Mesendoderm (in vitro differentiated cells): Measurements from ENCODE around the gene CORO6.
A peak's percentile ranks its signal among the peaks of the same experiment; 100 is the strongest.

Experiments used
- DNase-seq: peaks from one replicate; pipeline ENCODE4 v3.0.0; 2013
- H2AK5ac ChIP-seq: 2 replicates; pipeline ENCODE4 v1.6.1; 2013; ENCODE audit warnings: low read length, inconsistent platforms
- H2BK120ac ChIP-seq: 2 replicates; pipeline ENCODE4 v1.6.1; 2013; ENCODE audit warnings: low read depth, mild to moderate bottlenecking, low read length, moderate library complexity, mixed read lengths
- H2BK15ac ChIP-seq: replicated peaks from 2 replicates; pipeline ENCODE4 v1.6.1; 2013; ENCODE audit warnings: low read depth, mild to moderate bottlenecking, moderate library complexity
- H2BK5ac ChIP-seq: 2 replicates; pipeline ENCODE4 v1.6.1; 2013; ENCODE audit warnings: low read length, inconsistent platforms
- H3K18ac ChIP-seq: 2 replicates; pipeline ENCODE4 v1.6.1; 2013; ENCODE audit warnings: mild to moderate bottlenecking, low read length, mixed read lengths
- H3K23ac ChIP-seq: one replicate; pipeline ENCODE4 v1.6.1; 2013; ENCODE audit warnings: low read length
- H3K27ac ChIP-seq: 2 replicates; pipeline ENCODE4 v1.5.1; 2013; ENCODE audit warnings: low read depth, mild to moderate bottlenecking, inconsistent platforms, low read length, moderate library complexity
- H3K27me3 ChIP-seq: 2 replicates; pipeline ENCODE4 v1.6.1; 2013; ENCODE audit warnings: low read length, control low read depth, mild to moderate bottlenecking, inconsistent platforms; ENCODE audit not compliant: insufficient read depth, poor library complexity
- H3K36me3 ChIP-seq: 2 replicates; pipeline ENCODE4 v1.6.1; 2013; ENCODE audit warnings: low read length, inconsistent platforms; ENCODE audit not compliant: control insufficient read depth, insufficient read depth
- H3K4ac ChIP-seq: one replicate; pipeline ENCODE4 v1.6.1; 2013; ENCODE audit warnings: low read depth, mild to moderate bottlenecking, low read length, moderate library complexity
- H3K4me1 ChIP-seq: 2 replicates; pipeline ENCODE4 v1.6.1; 2013; ENCODE audit warnings: low read depth, low read length, inconsistent platforms; ENCODE audit not compliant: control insufficient read depth
- H3K4me2 ChIP-seq: 2 replicates; pipeline ENCODE4 v1.6.1; 2013; ENCODE audit warnings: low read length
- H3K4me3 ChIP-seq: 2 replicates; pipeline ENCODE4 v1.5.1; 2013; ENCODE audit warnings: mild to moderate bottlenecking, low read length
- H3K56ac ChIP-seq: one replicate; pipeline ENCODE4 v1.6.1; 2013; ENCODE audit warnings: low read length
- H3K79me1 ChIP-seq: 2 replicates; pipeline ENCODE4 v1.6.1; 2013; ENCODE audit warnings: low read length, inconsistent platforms
- H3K79me2 ChIP-seq: 2 replicates; pipeline ENCODE4 v1.6.1; 2013; ENCODE audit warnings: mild to moderate bottlenecking, low read length; ENCODE audit not compliant: control insufficient read depth, insufficient read depth
- H3K9ac ChIP-seq: 2 replicates; pipeline ENCODE4 v1.6.1; 2013; ENCODE audit warnings: low read length, inconsistent platforms
- H4K5ac ChIP-seq: one replicate; pipeline ENCODE4 v1.6.1; 2013; ENCODE audit warnings: low read length
- H4K8ac ChIP-seq: one replicate; pipeline ENCODE4 v1.6.1; 2013; ENCODE audit warnings: low read depth, mild to moderate bottlenecking, control low read depth, low read length, moderate library complexity
- WGBS: extraction: QIAGEN DNeasy Blood & Tissue Kit; methylation state at CpG from one replicate; pipeline ENCODE4 v1.1.7; 2013; ENCODE audit warnings: low lambda C conversion rate, missing lambda C conversion rate; ENCODE audit not compliant: insufficient coverage; ENCODE audit errors: extremely low coverage; 5-methylcytosine and 5-hydroxymethylcytosine counted together

Gene CORO6

DNA sequence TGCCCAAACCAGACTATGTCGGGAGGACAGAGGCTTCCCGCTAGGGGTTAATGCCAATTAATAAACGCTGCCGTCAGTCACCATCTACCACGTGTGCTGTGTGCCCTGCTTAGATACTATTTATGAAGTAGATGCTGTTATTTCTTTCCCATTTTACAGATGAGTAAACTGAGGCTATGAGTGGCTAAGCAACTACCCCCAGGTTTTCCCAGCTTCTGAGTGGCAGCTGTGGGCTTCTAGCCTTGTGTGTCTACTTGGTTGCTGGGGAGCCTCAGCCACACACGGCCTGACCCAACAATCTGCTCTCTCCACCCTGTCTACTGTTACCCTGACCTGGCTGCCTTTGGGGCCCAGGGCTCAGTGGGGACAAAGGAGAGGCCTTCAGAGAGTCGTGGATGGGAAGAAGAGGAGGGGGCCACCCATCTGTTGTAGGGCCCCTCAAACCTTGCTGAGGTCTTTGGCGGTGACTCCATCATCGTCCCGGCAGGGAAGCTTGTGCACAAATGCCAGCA lies 40.4 kb downstream of the CORO6 start:
- Histone ChIP-seq H3K18ac (no peak overlapping the region), H3K27me3 (no peaks in the 10 kb centered on the region), H3K4ac (no peak overlapping the region), H3K79me1 (peaks cover 15% of the 10 kb centered on the region), H2BK120ac (no peak overlapping the region), H3K4me3 (no peak overlapping the region), H3K4me2 (no peak overlapping the region), H3K79me2 (peaks cover 10% of the 10 kb centered on the region), H3K56ac (no peak overlapping the region), H3K4me1 (peaks cover 10% of the 10 kb centered on the region), H4K5ac (no peak overlapping the region), H2BK15ac (no peak overlapping the region), H2AK5ac (no peak overlapping the region), H2BK5ac (no peak overlapping the region), H3K23ac (no peak overlapping the region), H4K8ac (no peak overlapping the region), H3K27ac (no peak overlapping the region), H3K36me3 (no peaks in the 10 kb centered on the region), H3K9ac (no peak overlapping the region)
- no peak for DNase-seq
- no CpG with 5 or more reads among the region's 10 CpGs for WGBS

DNA sequence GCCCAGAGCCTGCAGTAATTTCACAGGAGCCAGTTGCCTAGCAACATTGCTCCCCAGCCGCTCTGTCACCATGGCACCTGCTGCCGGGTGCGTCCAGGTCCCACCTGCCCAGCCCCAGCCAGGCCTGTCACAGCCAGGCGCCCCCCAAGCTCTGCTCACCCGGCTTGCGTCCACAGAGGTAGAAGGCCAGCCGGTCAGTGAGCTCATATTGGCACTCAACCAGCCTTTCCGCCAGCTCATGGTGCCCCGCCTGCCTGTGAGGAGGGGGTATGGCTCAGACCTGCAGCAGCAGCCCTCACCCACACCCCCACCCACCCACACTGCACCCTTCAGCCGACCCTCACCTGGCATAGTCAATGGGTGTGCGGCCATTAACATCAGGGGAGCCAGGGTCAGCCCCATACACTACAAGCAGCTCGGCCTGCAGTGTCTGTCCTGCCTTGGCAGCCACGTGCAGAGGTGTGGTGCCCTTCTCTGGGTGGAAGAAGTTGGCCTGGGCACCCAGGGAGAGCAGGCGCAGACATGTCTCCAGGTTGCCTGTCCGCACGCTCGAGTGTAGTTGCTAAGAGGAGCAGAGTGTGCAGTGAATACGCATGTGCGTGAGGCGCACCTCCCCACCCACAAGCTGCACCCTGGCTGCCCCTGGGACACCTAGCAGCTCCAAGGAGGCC lies 41.0 kb downstream of the CORO6 start:
- no peak overlapping the region for H2BK120ac ChIP-seq
- no peak for DNase-seq
- H2BK5ac ChIP-seq = no peak overlapping the region
- no peak overlapping the region for H3K27ac ChIP-seq
- H3K36me3 ChIP-seq = no peaks in the 10 kb centered on the region
- H4K5ac ChIP-seq = no peak overlapping the region
- no peak overlapping the region for H2BK15ac ChIP-seq
- no peak overlapping the region for H2AK5ac ChIP-seq
- H3K4ac ChIP-seq = no peak overlapping the region
- peaks cover 12% of the 10 kb centered on the region for H3K79me1 ChIP-seq
- WGBS = no CpG with 5 or more reads among the region's 20 CpGs
- peaks cover 5% of the 10 kb centered on the region for H3K79me2 ChIP-seq
- H3K56ac ChIP-seq = no peak overlapping the region
- H3K4me3 ChIP-seq = no peak overlapping the region
- H3K27me3 ChIP-seq = no peaks in the 10 kb centered on the region
- no peak overlapping the region for H3K18ac ChIP-seq
- H3K4me1 ChIP-seq = peaks cover 10% of the 10 kb centered on the region
- no peak overlapping the region for H3K4me2 ChIP-seq
- H3K9ac ChIP-seq = no peak overlapping the region
- no peak overlapping the region for H3K23ac ChIP-seq
- no peak overlapping the region for H4K8ac ChIP-seq

- no peak overlapping the region for H3K56ac ChIP-seq
- no peak overlapping the region for H2AK5ac ChIP-seq
- no peak overlapping the region for H3K9ac ChIP-seq
- H3K4me3 ChIP-seq = no peak overlapping the region
- no CpG with 5 or more reads among the region's 15 CpGs for WGBS
- H2BK15ac ChIP-seq = no peak overlapping the region
- no peak overlapping the region for H3K4ac ChIP-seq
- no peak overlapping the region for H3K27ac ChIP-seq
- H4K5ac ChIP-seq = no peak overlapping the region
- H3K4me2 ChIP-seq = no peak overlapping the region
- H2BK120ac ChIP-seq = no peak overlapping the region
- H3K23ac ChIP-seq = no peak overlapping the region
- H3K27me3 ChIP-seq = no peaks in the 10 kb centered on the region
- peak; percentile 88 for DNase-seq
- H3K4me1 ChIP-seq = peaks cover 7% of the 10 kb centered on the region
- H3K79me2 ChIP-seq = no peaks in the 10 kb centered on the region
- H3K79me1 ChIP-seq = peaks cover 5% of the 10 kb centered on the region
- no peak overlapping the region for H2BK5ac ChIP-seq
- H3K36me3 ChIP-seq = peaks cover 3% of the 10 kb centered on the region
- no peak overlapping the region for H3K18ac ChIP-seq
- H4K8ac ChIP-seq = no peak overlapping the region
Measured at GRCh38 chr17:29579866-29580771, 42.6 kb downstream of the CORO6 start.

DNA sequence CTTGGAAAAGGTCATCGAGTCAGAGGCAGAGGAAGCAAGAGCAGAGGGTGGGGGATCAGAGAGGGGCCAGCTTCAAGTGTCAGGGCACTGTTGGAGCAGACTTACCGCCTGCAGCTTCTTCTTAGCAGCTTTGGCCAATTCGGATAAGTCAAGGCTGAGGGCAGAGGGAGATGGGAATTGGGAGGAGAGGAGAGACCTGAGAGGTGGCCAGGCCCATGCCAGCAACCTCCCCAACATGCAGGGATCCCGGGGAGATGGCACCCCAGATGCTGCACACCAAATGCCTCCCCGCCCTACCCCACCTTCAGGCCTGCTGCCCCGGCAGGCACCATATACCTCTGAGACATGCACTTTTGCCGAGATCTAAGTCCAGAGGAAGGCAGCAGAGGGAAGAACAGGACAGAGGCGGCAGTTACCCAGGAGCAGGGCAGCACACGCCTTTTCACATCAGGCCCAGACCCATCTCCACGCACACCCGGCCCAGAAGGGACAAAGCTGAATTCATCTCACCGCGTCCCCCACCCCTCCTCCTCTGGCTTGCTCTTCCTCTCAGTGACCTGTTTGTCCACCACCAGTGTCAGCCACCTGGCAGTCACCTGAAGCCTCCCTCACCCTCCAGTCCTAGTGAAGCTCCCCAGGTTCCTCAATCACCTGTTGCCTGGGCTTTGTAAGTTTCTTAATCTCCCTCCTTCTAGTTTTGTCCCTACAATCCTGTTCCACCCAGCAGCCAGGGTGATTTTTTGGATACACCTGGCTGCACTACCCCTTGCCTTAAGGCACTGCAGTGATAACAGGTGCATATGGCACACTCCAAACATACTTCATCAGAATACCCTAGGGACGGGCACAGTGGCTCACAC lies 43.9 kb downstream of the CORO6 start:
- H3K27me3 ChIP-seq = no peaks in the 10 kb centered on the region
- H3K4me2 ChIP-seq = no peak overlapping the region
- H3K4me3 ChIP-seq = no peak overlapping the region
- H3K18ac ChIP-seq = no peak overlapping the region
- no peak overlapping the region for H2BK120ac ChIP-seq
- no peaks in the 10 kb centered on the region for H3K4me1 ChIP-seq
- no peak overlapping the region for H4K8ac ChIP-seq
- H3K79me1 ChIP-seq = peaks cover 1% of the 10 kb centered on the region
- H2BK5ac ChIP-seq = no peak overlapping the region
- H3K27ac ChIP-seq = no peak overlapping the region
- no peak overlapping the region for H2BK15ac ChIP-seq
- H3K9ac ChIP-seq = no peak overlapping the region
- no peak overlapping the region for H3K56ac ChIP-seq
- no peak overlapping the region for H4K5ac ChIP-seq
- no peak overlapping the region for H3K4ac ChIP-seq
- no peak overlapping the region for H2AK5ac ChIP-seq
- H3K36me3 ChIP-seq = peaks cover 7% of the 10 kb centered on the region
- H3K79me2 ChIP-seq = no peaks in the 10 kb centered on the region
- DNase-seq = no peak
- no CpG with 5 or more reads among the region's 14 CpGs for WGBS
- H3K23ac ChIP-seq = no peak overlapping the region

GRCh38 chr17:29577385-29578211 lies 45.1 kb downstream of the CORO6 start:
- no peak overlapping the region for H3K4me2 ChIP-seq
- H3K4me3 ChIP-seq = no peak overlapping the region
- no peaks in the 10 kb centered on the region for H3K27me3 ChIP-seq
- H3K27ac ChIP-seq = no peak overlapping the region
- no peaks in the 10 kb centered on the region for H3K79me2 ChIP-seq
- no peak overlapping the region for H2BK120ac ChIP-seq
- H2BK5ac ChIP-seq = no peak overlapping the region
- no peaks in the 10 kb centered on the region for H3K79me1 ChIP-seq
- no peak overlapping the region for H3K4ac ChIP-seq
- peaks cover 7% of the 10 kb centered on the region for H3K36me3 ChIP-seq
- H3K56ac ChIP-seq = no peak overlapping the region
- no peak overlapping the region for H4K8ac ChIP-seq
- H3K23ac ChIP-seq = no peak overlapping the region
- DNase-seq = no peak
- no peak overlapping the region for H3K18ac ChIP-seq
- no peak overlapping the region for H2AK5ac ChIP-seq
- H3K9ac ChIP-seq = no peak overlapping the region
- WGBS = no CpG with 5 or more reads among the region's 22 CpGs
- H2BK15ac ChIP-seq = no peak overlapping the region
- no peak overlapping the region for H4K5ac ChIP-seq
- no peaks in the 10 kb centered on the region for H3K4me1 ChIP-seq
